Stimulated activated CD8-positive, alpha-beta memory T cell treated with anti-CD3 and anti-CD28 coated beads, Interleukin-15, amount 100 ng/mL, for 1 hour (primary cell): Measurements from ENCODE around the gene PRM2.
"Not testable (repeated sequence)": the region's sequence is repeated elsewhere in the genome, so short reads cannot be mapped to it uniquely, and the experiment has no call there.

Source experiments
- DNase-seq: peaks from one replicate; pipeline ENCODE4 v3.0.0-alpha.2; 2020; ENCODE audit warnings: low read depth

PRM2 gene

GRCh38 chr16:11289696-11290095 is 13.4 kb upstream of the PRM2 start:
- DNase-seq = not testable (repeated sequence)

GRCh38 chr16:11289202-11289601 is 12.9 kb upstream of the PRM2 start:
- no peak for DNase-seq

- no peak for DNase-seq
Observed at GRCh38 chr16:11285842-11286241, 9.6 kb upstream of the PRM2 start.

GRCh38 chr16:11283820-11284248 is 7.6 kb upstream of the PRM2 start:
- no peak for DNase-seq

- DNase-seq = no peak
Observed at GRCh38 chr16:11280616-11281522, 4.6 kb upstream of the PRM2 start, which contains the start of gene PRM1. Gene PRM1, minus strand, starts transcription at chr16:11281330. Its CDS starts 92 bp downstream, at chr16:11281238.

GRCh38 chr16:11278681-11279628 is 2.7 kb upstream of the PRM2 start:
- DNase-seq = no peak

- no peak for DNase-seq
Observed at GRCh38 chr16:11277607-11278337, 1.5 kb upstream of the PRM2 start.

- DNase-seq = no peak
Observed at GRCh38 chr16:11276896-11277593, 765 bp upstream of the PRM2 start.

- no peak for DNase-seq
Observed at GRCh38 chr16:11274964-11275363, 1.3 kb downstream of the PRM2 start.

GRCh38 chr16:11273721-11274324 is 2.5 kb downstream of the PRM2 start:
- no peak for DNase-seq

GRCh38 chr16:11272921-11273720 is 3.2 kb downstream of the PRM2 start, which contains the start of gene PRM3:
Gene PRM3, minus strand, starts transcription at chr16:11273629. Its CDS starts 34 bp downstream, at chr16:11273595.
- DNase-seq = no peak

- no peak for DNase-seq
Observed at GRCh38 chr16:11272484-11272883, 3.8 kb downstream of the PRM2 start.

- no peak for DNase-seq
Observed at GRCh38 chr16:11271610-11272009, 4.7 kb downstream of the PRM2 start.

- DNase-seq = no peak
Observed at GRCh38 chr16:11270602-11271162, 5.6 kb downstream of the PRM2 start.

GRCh38 chr16:11268921-11269375 is 7.3 kb downstream of the PRM2 start, which contains the start of gene TNP2:
Gene TNP2, minus strand, starts transcription at chr16:11269325. Its CDS starts 63 bp downstream, at chr16:11269262.
- no peak for DNase-seq

GRCh38 chr16:11265124-11265523 is 11.2 kb downstream of the PRM2 start:
- no peak for DNase-seq

- no peak for DNase-seq
Observed at GRCh38 chr16:11264155-11264832, 12.0 kb downstream of the PRM2 start.

GRCh38 chr16:11263737-11264136 is 12.5 kb downstream of the PRM2 start:
- no peak for DNase-seq

- DNase-seq = no peak
Observed at GRCh38 chr16:11262915-11263314, 13.4 kb downstream of the PRM2 start.
